K562 (cell line): ENCODE data around the gene RREB1. TPM values are rescaled to one million over a fixed set of nuclear protein-coding genes. Genes with fewer than 3 reads are reported as not detected.
A peak's percentile ranks its signal among the peaks of the same experiment; 100 is the strongest.

Experiments used
- ARNT ChIP-seq, 2 experiments: fragments of 450-650 bp; IDR thresholded peaks; 2 replicates each; pipeline ENCODE4 v1.6.1; 2016; ENCODE audit warnings: mild to moderate bottlenecking in 1 of 2
- ATF1 ChIP-seq, 2 experiments: fragments of 450-650 bp in 1 of 2; IDR thresholded peaks; 2 replicates each; pipeline ENCODE4 v1.6.1; 2016; ENCODE audit warnings: missing compliant biosample characterization in 1 of 2, missing genetic modification characterization in 1 of 2
- ATF3 ChIP-seq, 2 experiments: fragments of 450-650 bp in 1 of 2; sonication (generic) in 1 of 2; formaldehyde crosslinking in 1 of 2; IDR thresholded peaks in 1 of 2; conservative IDR thresholded peaks in 1 of 2; 2 replicates each; pipeline versions ENCODE4 v1.6.1 to v1.8.1; 2016 to 2023; ENCODE audit warnings: mild to moderate bottlenecking in 2 of 2, moderate library complexity in 2 of 2, inconsistent platforms in 1 of 2, missing genetic modification reagents in 1 of 2
- CEBPG ChIP-seq, 3 experiments: fragments of 200-800 bp in 1 of 3; sonication (Bioruptor generic) in 1 of 3; sonication (generic) in 1 of 3; formaldehyde crosslinking in 1 of 3; IDR thresholded peaks in 2 of 3; conservative IDR thresholded peaks in 1 of 3; 2 replicates each; pipeline versions ENCODE4 v1.6.1 to v1.8.0; 2016 to 2022; ENCODE audit warnings: missing compliant biosample characterization in 2 of 3, missing genetic modification characterization in 2 of 3, mild to moderate bottlenecking in 1 of 3, missing genetic modification reagents in 1 of 3
- CREB3 ChIP-seq: fragments of 450-650 bp; conservative IDR thresholded peaks from 2 replicates; pipeline ENCODE4 v1.6.1; 2016; ENCODE audit warnings: missing genetic modification characterization, low read depth, mild to moderate bottlenecking, missing compliant biosample characterization, moderate library complexity
- E2F3 ChIP-seq: fragments of 250-450 bp; sonication (Bioruptor Pico); IDR thresholded peaks from 2 replicates; pipeline ENCODE4 v1.4.0; 2020; ENCODE audit warnings: mild to moderate bottlenecking
- KAT2B ChIP-seq: IDR thresholded peaks from one replicate; pipeline ENCODE4 v1.6.1; 2012; ENCODE audit warnings: low read depth, mild to moderate bottlenecking, control low read depth, inconsistent platforms, low read length, moderate library complexity
- LARP7 ChIP-seq: fragments of 450-650 bp; IDR thresholded peaks from 2 replicates; pipeline ENCODE4 v1.6.1; 2016
- MXD1 ChIP-seq: fragments of 250-450 bp; sonication (Bioruptor Pico); IDR thresholded peaks from 2 replicates; pipeline ENCODE4 v1.8.0; 2021; ENCODE audit warnings: borderline replicate concordance, mild to moderate bottlenecking, moderate library complexity; ENCODE audit not compliant: poor library complexity, severe bottlenecking
- RAD51 ChIP-seq: fragments of 450-650 bp; IDR thresholded peaks from 2 replicates; pipeline ENCODE4 v1.7.1; 2016; ENCODE audit warnings: low read depth, mild to moderate bottlenecking, borderline replicate concordance
- SMARCE1 ChIP-seq: fragments of 450-650 bp; IDR thresholded peaks from 2 replicates; pipeline ENCODE4 v1.7.1; 2016; ENCODE audit warnings: mild to moderate bottlenecking
- ZBTB17 ChIP-seq: fragments of 450-650 bp; formaldehyde crosslinking; IDR thresholded peaks from 2 replicates; pipeline ENCODE4 v1.4.0; 2020; ENCODE audit warnings: mild to moderate bottlenecking
- ZBTB9 ChIP-seq: fragments of 450-650 bp; formaldehyde crosslinking; IDR thresholded peaks from 2 replicates; pipeline ENCODE4 v1.4.0; 2020; ENCODE audit warnings: mild to moderate bottlenecking, moderate library complexity
- ZC3H11A ChIP-seq: IDR thresholded peaks from 2 replicates; pipeline ENCODE4 v1.6.1; 2012; ENCODE audit warnings: low read depth, low read length, improper control_type of control experiment
- ZNF384 ChIP-seq: IDR thresholded peaks from 2 replicates; pipeline ENCODE4 v1.6.1; 2012; ENCODE audit warnings: low read depth, low read length, improper control_type of control experiment
- ZNF395 ChIP-seq: fragments of 200-800 bp; sonication (Bioruptor generic); IDR thresholded peaks from 2 replicates; pipeline ENCODE4 v1.6.1; 2017; ENCODE audit warnings: missing genetic modification characterization, missing compliant biosample characterization
- ZNF512 ChIP-seq: IDR thresholded peaks from 2 replicates; pipeline ENCODE4 v1.6.1; 2016; ENCODE audit warnings: missing genetic modification characterization, missing compliant biosample characterization
- polyA plus RNA-seq, 8 experiments: library from polyadenylated mRNA; depleted of rRNA in 4 of 8; stranded (reverse) in 5 of 8; unstranded in 3 of 8; fragments of >200 nt; fragmentation: Nextera tagmentation in 2 of 8; fragmentation: Illumina TruSeq in 1 of 8; extraction: Ambion mirVana in 2 of 8; extraction: Trizol in 1 of 8; gene quantifications; 2 replicates each; pipeline versions ENCODE4 v1.2.1 to v1.2.3, GENCODE V29; 2011 to 2014; ENCODE audit warnings: inconsistent platforms in 1 of 8, missing spikeins in 1 of 8
- total RNA-seq, 7 experiments: library from RNA; depleted of rRNA in 6 of 7; stranded (reverse); fragments of >200 nt in 6 of 7; fragmentation: Illumina TruSeq in 2 of 7; extraction: Trizol in 2 of 7; gene quantifications; 2 replicates each; pipeline versions ENCODE4 v1.2.1 to v1.2.3, GENCODE V29; 2011 to 2021; ENCODE audit warnings: low replicate concordance in 1 of 7

RREB1 gene
- total and polyA plus RNA-seq, 9 of the 15 experiments (the other 6 are each of a cell fraction or from before 2014, with no cell fraction given), result 3.3 to 64.2 (median 19.3) TPM

- TF ChIP-seq ATF3 (IDR thresholded peaks at IDR 0.05) (no peak), ATF3 (CRISPR knock-in tag; conservative IDR thresholded peaks at IDR 0.05) (no peak; the same call in 1 of the 2 replicates), ZBTB9 (CRISPR knock-in tag) (no peak), SMARCE1 (peak; percentile 86), ARNT (IDR thresholded peaks at IDR 0.05) (peak; percentile 70 to 95; a peak in 3 of 4 replicates), KAT2B (no peak), CREB3 (0 out of 2 replicates have a peak, but pooled peaks have one; percentile 1), CEBPG (CRISPR knock-in tag; IDR thresholded peaks at IDR 0.05) (no peak), CEBPG (tag; conservative IDR thresholded peaks at IDR 0.05 in 1 of 2, IDR thresholded peaks at IDR 0.05 in 1 of 2) (no peak), E2F3 (CRISPR knock-in tag) (no peak), ZC3H11A (no peak), ATF1 (CRISPR knock-in tag; IDR thresholded peaks at IDR 0.05) (no peak), ATF1 (tag; IDR thresholded peaks at IDR 0.05) (peak; percentile 62), ZNF384 (peak; percentile 61), ZNF395 (CRISPR knock-in tag) (peak; percentile 84; the same call in 1 of the 2 replicates), RAD51 (peak; percentile 49; the same call in 1 of the 2 replicates), ZBTB17 (CRISPR knock-in tag) (no peak), LARP7 (0 out of 2 replicates have a peak, but pooled peaks have one; percentile 95), MXD1 (CRISPR knock-in tag) (peak; percentile 38), ZNF512 (tag) (no peak)
These were observed 11.6 kb downstream of the RREB1 start (continued) for GRCh38 chr6:7119272-7119801.
